H54 (cell line): Measurements from ENCODE around the gene PCDH7.

ENCODE experiments used
- DNase-seq: peaks from one replicate; pipeline ENCODE4 v3.0.0; 2011; ENCODE audit warnings: low spot score, mixed read lengths; ENCODE audit not compliant: insufficient read length
- FAIRE-seq: peaks from 3 replicates; lab custom pipeline; 2011; peaks lifted over from hg19 to GRCh38; lab: Jason Lieb, UNC
- POLR2A ChIP-seq: IDR thresholded peaks from 2 replicates; pipeline ENCODE4 v1.6.1; 2011; ENCODE audit warnings: low read depth, mild to moderate bottlenecking, low read length

Gene PCDH7

DNA sequence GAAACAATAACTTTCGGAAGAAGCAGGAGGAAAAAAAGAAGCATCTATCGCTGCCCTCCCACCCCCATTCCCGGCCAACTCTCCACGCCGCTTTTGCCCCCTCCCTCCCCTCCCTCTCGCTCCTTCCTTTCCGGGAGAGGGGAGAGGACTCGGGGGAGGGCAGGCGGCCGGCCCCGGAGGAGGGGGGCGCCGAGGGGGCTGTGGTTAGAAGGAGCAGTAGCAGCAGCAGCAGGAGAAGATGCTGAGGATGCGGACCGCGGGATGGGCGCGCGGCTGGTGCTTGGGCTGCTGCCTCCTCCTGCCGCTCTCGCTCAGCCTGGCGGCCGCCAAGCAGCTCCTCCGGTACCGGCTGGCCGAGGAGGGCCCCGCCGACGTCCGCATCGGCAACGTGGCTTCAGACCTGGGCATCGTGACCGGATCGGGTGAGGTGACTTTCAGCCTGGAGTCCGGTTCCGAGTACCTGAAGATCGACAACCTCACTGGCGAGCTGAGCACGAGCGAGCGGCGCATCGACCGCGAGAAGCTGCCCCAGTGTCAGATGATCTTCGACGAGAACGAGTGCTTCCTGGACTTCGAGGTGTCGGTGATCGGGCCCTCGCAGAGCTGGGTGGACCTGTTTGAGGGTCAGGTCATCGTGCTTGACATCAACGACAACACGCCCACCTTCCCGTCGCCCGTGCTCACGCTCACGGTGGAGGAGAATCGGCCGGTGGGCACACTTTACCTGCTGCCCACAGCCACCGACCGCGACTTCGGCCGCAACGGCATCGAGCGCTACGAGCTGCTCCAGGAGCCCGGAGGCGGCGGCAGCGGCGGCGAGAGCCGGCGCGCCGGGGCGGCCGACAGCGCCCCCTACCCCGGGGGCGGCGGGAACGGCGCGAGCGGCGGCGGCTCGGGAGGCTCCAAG is 1.3 kb downstream of the PCDH7 start:
- DNase-seq = no peak
- FAIRE-seq = no peak
- no peak for TF ChIP-seq POLR2A

DNA sequence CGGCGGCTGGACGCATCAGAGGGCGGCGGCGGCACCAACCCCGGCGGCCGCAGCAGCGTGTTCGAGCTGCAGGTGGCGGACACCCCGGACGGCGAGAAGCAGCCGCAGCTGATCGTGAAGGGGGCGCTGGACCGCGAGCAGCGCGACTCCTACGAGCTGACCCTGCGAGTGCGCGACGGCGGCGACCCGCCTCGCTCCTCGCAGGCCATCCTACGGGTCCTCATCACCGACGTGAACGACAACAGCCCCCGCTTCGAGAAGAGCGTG is 1.9 kb downstream of the PCDH7 start:
- FAIRE-seq (no peak), DNase-seq (no peak)
- no peak for TF ChIP-seq POLR2A

DNA sequence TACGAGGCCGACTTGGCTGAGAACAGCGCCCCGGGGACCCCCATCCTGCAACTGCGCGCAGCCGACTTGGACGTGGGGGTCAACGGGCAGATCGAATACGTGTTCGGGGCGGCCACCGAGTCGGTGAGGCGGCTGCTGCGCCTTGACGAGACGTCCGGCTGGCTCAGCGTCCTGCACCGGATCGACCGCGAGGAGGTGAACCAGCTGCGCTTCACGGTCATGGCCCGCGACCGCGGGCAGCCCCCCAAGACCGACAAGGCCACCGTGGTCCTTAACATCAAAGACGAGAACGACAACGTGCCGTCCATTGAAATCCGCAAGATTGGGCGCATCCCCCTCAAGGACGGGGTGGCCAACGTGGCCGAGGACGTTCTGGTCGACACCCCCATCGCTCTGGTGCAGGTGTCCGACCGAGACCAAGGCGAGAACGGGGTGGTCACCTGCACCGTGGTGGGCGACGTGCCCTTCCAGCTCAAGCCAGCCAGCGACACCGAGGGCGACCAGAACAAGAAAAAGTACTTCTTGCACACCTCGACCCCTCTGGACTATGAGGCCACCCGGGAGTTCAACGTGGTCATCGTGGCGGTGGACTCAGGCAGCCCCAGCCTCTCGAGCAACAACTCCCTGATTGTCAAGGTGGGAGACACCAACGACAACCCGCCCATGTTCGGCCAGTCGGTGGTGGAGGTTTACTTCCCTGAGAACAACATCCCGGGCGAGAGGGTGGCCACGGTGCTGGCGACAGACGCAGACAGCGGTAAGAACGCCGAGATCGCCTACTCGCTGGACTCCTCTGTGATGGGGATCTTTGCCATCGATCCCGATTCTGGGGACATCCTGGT is 2.4 kb downstream of the PCDH7 start:
- FAIRE-seq = no peak

DNA sequence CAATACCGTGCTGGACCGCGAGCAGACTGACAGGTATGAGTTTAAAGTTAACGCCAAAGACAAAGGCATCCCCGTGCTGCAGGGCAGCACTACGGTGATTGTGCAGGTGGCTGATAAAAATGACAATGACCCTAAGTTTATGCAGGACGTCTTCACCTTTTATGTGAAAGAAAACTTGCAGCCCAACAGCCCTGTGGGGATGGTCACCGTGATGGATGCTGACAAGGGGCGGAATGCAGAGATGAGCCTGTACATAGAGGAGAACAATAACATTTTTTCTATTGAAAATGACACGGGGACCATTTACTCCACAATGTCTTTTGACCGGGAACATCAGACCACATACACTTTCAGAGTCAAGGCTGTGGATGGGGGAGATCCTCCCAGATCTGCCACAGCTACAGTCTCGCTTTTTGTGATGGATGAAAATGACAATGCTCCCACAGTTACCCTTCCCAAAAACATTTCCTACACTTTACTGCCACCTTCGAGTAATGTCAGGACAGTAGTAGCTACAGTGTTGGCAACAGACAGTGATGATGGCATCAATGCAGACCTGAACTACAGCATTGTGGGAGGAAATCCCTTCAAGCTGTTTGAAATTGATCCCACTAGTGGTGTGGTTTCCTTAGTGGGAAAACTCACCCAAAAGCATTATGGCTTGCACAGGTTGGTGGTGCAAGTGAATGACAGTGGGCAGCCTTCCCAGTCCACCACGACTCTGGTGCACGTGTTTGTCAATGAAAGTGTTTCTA is 3.2 kb downstream of the PCDH7 start:
- TF ChIP-seq POLR2A = no peak
- no peak for FAIRE-seq
- no peak for DNase-seq

More for the DNA sequence above, 2.4 kb downstream of the PCDH7 start:
- TF ChIP-seq POLR2A = no peak
- no peak for DNase-seq

DNA sequence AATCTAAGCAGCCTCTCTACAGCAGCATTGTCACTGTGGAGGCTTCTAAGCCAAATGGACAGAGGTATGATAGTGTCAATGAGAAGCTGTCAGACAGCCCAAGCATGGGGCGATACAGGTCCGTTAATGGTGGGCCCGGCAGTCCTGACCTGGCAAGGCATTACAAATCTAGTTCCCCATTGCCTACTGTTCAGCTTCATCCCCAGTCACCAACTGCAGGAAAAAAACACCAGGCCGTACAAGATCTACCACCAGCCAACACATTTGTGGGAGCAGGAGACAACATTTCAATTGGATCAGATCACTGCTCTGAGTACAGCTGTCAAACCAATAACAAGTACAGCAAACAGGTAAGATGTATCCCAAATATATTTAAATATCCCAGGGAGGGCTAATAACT is 4.1 kb downstream of the PCDH7 start:
- FAIRE-seq (no peak), DNase-seq (no peak)
- TF ChIP-seq POLR2A = no peak

DNA sequence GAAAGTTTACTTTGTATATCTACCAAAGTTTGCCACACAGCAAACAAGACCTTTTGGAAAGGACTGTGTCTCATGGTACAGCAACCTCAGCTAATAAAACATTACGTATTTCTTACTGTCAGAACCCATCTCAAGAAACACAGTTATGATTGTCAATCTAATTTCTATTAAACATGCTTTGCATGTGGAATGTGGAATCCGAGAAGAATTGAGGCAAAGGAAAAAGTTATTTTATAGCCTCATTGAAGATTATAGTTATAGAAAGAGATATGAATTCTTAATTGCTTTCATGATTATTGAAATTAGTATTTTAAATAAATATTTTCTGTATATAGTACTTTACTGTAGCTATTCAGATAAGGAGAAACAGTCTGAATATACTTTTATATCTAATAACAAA is 5.4 kb downstream of the PCDH7 start:
- no peak for FAIRE-seq
- no peak for DNase-seq
- no peak for TF ChIP-seq POLR2A

DNA sequence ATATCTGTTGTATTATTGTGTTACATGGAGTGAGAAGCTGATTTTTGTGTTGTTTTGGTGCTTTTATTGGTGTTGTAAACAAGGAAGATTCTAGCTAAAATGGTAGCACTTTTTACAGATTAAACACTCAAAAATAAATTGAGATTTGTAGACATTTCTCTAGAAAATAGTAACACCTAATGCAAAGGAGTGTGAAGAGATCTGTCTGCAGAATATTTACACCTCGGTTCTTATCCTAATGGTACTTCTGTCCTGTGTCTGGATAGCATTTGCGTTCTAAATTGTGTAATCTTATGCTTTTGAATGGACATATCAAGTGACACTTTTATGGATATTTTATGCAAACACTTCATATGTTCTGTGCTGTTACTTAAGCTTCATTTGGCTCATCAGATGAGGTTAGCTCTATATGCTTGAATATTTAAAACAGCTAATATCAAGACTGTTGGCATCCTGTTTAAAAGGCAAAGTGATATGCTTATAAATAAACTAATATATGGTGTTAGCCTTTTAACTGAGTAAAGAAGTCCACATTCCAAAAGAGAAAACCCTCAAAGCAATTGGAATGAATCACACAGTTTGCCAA is 6.0 kb downstream of the PCDH7 start:
- DNase-seq = no peak
- FAIRE-seq = no peak
- no peak for TF ChIP-seq POLR2A

DNA sequence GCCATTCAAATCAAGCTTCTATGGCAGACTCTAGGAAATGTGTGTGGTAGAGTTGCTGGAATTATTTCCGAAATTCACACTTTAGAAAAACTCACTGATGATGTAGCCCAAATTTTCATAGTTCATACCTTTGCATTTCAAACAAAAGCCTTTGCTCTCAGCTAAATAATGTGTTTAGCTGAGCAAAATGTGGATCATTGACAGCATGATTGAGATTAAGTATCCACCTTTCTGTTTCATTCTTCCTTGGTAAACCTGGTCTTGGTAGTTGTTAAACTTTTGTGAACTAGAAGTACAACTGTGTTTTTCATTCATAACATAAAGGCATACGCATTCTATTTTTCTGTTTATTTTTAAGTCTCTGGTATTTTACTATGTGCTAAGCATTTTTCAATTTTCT is 7.2 kb downstream of the PCDH7 start:
- FAIRE-seq (no peak), DNase-seq (no peak)
- TF ChIP-seq POLR2A = no peak

DNA sequence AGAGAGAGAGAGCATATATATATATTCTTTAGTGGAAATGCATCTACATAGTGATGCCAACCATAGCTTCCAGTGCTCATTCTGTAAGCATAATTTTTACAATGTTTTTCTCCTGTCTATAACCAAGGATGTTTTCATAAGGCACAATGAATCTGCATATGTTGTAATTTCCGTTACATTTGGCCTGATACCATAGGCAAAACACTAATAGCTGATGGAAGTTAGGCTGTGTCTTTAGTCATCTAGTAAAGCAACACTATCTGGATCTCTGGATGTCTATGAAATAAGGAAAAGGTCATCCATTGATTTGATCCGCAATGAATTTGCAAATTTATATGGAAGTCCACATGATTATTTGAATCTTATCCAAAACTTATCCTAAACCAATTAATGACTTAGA is 8.1 kb downstream of the PCDH7 start:
- FAIRE-seq (no peak), DNase-seq (no peak)
- TF ChIP-seq POLR2A = no peak

DNA sequence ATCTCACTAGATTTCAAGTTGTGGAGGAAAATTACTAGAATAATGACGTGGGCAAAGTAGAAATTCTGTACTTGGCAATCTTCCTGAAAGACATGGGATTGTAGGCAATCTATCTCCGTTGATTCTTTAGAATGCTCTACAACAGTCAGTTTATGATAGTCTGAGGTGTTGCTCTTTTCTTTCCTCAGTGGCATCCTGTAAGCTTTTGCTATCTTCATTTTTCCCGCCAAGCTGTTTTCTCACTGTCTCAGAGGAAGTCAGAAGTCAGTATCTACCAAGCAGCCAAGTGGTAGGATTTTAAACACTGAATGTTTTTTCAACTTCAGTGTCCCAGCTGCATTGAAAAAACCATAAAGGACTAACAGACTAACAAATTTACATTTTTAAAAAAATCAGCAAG is 23.7 kb downstream of the PCDH7 start:
- no peak for TF ChIP-seq POLR2A
- no peak for FAIRE-seq
- DNase-seq = no peak

DNA sequence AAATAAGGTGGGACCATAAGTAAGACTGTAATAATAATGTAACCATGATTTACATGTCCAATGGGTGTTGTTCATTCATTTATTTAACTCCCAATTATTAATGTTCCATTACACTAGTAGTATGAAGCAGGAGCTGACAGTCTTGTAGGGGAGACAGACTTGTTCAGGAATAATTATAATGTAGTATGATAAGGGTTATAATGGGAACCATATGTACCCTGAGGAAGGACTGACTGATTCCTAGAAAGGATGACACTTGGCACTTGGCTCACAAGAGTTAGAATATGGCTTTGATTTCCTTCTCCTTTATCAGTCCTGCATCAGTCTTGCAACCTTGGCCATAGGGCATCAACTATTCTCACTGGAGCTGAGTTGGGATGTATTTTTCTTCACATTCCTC is 24.2 kb downstream of the PCDH7 start:
- FAIRE-seq = no peak
- no peak for TF ChIP-seq POLR2A
- DNase-seq = no peak

DNA sequence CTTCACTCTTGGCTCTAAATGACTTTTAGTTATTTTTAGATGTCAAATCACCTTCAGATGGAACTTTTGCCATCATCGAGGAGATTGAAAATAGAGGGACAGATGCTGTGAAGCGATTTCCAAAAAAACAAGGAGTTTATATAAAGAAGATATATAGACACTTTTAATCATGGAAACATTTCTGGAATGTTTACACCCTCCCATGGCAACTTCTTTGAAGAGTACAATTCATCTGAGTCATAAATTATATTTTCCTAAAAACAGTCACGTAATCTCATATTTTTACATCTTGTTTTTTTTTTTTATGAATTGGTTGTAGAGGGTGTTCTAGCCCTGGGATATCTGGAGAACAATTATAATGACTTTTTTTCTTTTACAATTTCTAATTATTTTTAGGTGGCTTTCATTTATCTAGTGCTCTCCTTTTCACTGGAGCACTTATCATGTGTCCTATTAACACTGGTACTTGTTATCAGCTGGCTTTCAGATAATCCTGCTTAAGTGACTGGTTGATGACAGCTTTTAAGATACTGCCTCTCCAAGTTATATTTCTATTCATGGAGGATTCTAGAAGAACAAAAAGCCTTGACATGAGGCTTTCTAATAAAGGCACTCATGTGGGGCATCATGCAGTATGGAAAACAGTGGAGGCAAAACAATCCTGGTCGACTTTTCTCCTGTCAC is 24.9 kb downstream of the PCDH7 start:
- FAIRE-seq (no peak), DNase-seq (no peak)
- TF ChIP-seq POLR2A = no peak

DNA sequence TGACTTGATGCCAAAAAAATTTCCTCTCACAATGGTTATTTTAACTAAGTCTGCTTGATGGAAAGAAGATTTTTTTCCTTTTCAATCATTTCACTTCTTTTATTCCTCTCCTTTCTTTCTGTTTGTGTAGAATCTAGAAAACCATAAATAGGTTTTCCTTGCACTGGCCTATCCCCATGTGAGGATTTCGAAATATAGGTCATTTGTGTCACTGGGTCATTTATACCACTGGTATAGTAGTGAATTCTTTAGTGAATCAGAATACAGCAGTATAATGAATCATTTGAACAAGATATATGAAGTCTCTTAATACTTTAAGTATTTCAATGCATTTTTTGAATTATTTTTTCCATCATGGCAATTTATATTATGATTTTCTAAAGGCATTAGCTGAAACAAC is 26.6 kb downstream of the PCDH7 start:
- no peak for DNase-seq
- no peak for TF ChIP-seq POLR2A
- no peak for FAIRE-seq
